HG03432 (cell line): ENCODE measurements around the gene PSMB3.
"Not testable (repeated sequence)": the region's sequence is repeated elsewhere in the genome, so short reads cannot be mapped to it uniquely, and the experiment has no call there.

Experiments used
- ATAC-seq: cut with Tn5 transposase; IDR thresholded peaks from one replicate; pipeline ENCODE4 v1.9.1; 2021; ENCODE audit warnings: mild to moderate bottlenecking, moderate library complexity; ENCODE audit not compliant: unreplicated experiment

Gene PSMB3

GRCh38 chr17:38715216-38715943, 37.2 kb upstream of the PSMB3 start:
- no peak for ATAC-seq

GRCh38 chr17:38716368-38717005, 36.1 kb upstream of the PSMB3 start:
- no peak for ATAC-seq

- ATAC-seq: no peak
Observed at GRCh38 chr17:38717139-38717745, 35.3 kb upstream of the PSMB3 start.

GRCh38 chr17:38719289-38719942, 33.1 kb upstream of the PSMB3 start:
- no peak for ATAC-seq

DNA sequence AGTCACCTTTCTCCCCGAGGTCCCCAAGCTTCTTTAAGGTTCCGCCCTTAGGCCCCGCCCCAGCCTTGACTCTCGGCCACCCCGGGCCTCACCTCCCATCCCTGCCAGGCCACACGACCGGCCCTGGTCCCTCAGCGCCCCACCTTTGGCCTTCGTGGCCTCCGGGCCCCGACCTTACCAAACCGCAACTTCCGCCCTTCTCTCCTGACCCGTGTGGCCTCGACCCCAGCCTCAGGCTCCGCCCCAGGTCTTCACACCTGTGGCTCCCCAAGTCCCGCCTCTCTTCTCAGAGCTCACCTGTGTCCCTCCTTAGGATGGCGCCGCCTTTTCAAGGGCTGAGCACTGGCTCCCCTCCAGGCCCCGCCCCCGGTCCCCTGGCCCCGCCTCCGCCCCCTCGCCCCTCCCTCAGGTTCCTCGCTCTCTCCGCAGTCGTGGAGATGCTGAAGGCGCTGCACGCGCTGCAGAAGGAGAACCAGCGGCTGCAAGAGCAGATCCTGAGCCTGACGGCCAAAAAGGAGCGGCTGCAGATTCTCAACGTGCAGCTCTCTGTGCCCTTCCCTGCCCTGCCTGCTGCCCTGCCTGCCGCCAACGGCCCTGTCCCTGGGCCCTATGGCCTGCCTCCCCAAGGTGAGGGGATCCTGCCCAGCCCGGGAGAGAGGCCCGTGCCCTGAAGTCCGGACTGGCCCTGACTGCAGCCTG, 32.4 kb upstream of the PSMB3 start:
- no peak for ATAC-seq

DNA sequence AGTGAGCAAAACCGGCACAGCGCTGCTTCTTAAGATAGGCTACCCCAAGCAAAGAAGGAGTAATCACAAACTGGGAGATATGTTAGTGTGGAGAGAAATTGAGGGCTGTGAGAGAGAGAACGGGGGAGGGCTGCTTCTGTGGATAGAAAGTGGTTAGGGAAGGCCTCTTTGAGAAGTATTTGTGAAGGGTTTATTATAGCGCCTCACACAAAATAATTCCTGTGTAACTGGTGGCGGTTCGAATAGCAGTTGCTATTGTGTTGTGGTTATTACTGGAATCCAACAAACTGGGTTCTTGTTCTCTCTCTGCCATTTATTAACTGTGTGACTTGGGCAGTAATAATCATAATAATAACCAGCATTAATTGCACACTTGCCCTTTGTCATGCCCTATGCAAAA, 31.6 kb upstream of the PSMB3 start:
- no peak for ATAC-seq

DNA sequence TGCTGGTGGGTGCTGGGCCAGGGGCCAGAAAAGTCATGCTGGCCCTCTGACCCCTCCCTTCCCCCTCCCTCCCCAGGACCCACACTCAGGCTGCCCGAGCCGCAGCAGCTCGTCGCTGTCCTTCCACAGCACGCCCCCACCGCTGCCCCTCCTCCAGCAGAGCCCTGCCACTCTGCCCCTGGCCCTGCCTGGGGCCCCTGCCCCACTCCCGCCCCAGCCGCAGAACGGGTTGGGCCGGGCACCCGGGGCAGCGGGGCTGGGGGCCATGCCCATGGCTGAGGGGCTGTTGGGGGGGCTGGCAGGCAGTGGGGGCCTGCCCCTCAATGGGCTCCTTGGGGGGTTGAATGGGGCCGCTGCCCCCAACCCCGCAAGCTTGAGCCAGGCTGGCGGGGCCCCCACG, 30.7 kb upstream of the PSMB3 start:
- ATAC-seq: no peak

- no peak for ATAC-seq
Observed at GRCh38 chr17:38724337-38724988, 28.1 kb upstream of the PSMB3 start.

DNA sequence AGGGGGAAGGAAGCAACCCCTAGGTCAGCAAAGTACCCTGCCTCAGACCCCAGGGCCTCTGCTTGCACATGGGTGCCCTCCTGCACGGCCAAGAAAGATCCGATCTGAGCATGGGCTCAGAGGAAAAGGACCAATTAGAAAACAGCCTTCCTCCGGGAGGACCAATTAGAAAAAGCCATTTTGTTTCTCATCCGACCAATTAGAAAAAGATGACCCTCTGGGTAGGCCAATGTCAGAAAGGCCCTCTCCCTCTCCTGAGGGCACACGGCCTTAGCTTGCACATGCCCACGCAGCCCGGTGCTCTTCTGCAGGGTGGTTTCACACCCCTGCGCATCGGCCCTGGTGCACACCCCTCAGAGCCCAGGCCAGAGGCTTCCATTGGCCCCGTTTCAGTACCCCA, 27.5 kb upstream of the PSMB3 start:
- no peak for ATAC-seq

GRCh38 chr17:38726145-38726544, 26.4 kb upstream of the PSMB3 start:
- not testable (repeated sequence) for ATAC-seq

- no peak for ATAC-seq
Observed at GRCh38 chr17:38727736-38728135, 24.8 kb upstream of the PSMB3 start.

GRCh38 chr17:38728290-38728831, 24.2 kb upstream of the PSMB3 start:
- no peak for ATAC-seq

DNA sequence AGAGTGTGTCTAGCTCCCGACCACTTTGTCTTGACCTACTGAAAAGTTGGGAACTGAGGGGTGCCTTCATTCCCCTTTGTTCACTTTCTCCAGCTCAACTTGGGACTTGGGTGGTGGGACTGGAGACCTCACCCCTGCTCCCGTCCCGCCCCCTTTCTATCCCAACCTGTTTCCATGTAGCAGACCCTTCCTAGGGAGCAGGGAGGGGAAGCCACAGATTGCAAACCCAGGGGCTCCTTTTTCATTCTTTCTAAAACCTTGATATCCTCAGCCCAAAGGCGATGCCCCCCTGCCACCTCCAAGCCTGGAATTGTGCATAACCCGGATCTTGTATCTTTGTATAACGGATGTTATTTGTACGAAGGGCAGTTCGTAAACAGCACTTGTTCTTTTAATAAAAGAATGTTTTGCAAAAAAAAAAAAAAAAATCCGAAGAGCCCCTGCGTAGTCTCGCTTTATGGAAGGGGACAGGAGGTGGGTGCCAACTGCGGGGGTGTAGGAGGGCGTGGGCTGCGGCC, 23.1 kb upstream of the PSMB3 start:
- ATAC-seq: no peak

- ATAC-seq: peak; percentile 77
Observed at GRCh38 chr17:38729886-38730525, 22.5 kb upstream of the PSMB3 start, which contains the start of gene CISD3. CISD3 (plus strand) TSS chr17:38730341; CDS start chr17:38730359, 18 bp downstream.

- no peak for ATAC-seq
Observed at GRCh38 chr17:38730526-38731379, 21.8 kb upstream of the PSMB3 start.

DNA sequence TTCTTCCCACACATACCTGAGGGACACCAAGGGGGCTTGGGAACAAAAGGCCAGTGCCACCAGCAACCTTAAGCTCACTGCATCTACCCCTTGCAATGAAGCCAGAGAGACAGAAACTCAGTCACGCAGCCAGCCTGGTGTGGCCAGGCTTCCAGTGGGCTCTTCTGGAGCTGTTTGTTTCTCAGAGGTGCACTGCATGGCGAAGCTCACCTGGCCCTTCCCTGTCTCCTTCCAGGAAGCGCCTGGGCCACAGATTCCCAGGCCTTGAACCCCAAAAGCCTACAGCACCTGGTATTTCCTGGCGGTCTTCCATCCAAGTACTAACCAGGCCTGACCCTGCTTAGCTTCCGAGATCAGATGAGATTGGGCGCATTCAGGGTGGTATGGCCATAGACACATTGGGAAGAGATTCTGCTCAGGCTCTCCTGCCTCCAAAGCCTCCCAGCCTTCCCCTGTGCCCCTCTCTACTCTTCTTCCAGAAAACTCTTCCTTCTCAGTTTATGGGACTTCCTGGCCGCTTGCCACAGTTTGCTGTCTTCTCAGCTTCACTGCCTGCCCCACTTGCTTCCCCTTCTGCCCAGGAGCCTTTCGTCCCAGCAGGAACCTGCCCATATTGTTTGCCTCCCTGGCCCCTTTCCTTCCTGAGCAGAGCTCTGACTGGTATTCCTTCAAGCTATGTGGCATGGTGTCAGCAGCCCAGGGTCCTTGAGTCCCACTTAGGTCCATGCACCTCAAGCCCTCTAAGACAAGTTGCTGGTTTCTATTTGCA, 20.8 kb upstream of the PSMB3 start:
- no peak for ATAC-seq

DNA sequence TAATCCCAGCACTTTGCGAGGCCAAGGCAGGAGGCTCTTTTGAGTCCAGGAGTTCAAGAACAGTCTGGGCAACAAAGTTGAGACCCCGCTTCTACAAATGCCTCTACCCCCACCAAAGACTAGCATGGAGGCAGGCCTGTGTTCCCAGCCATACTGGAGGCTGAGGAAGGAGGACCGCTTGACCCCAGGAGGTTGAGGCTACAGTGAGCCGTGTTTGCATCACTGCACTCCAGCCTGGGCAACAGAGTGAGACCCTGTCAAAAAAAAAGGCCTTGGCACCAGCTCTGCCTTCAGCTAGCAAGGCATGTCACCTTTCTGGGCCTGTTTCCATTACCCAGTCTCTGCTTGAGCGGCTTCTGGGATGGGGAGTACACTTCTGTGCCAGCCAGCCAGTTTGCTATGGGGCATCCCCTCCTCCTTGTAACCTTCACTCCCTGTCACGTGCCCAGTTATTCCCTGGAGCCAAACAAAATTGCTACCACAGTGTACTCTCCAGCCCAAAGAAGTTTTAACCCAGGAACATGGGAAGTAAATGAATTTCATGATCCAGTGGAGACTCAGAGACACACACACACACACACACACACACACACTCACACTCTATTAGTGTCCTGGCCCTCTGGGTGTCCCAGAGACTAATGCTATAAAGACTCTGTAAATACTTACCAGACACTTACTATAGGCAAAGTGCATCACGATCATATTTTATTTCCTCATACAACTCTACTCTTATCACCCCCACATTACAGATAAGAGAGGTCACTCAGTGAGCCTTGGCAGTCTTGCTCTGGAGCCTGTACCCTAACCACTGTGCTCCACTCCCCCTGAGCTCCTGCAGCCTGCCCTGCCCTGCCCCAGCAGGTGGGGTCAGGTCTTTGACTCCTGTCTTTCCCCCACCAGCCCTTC, 19.9 kb upstream of the PSMB3 start:
- ATAC-seq: no peak
